NCI-H2107 treated with DMSO at 0.1 percent for 48 hours (cell line): Measurements from ENCODE around the gene ELOVL2.
"Not testable (repeated sequence)": the region's sequence is repeated elsewhere in the genome, so short reads cannot be mapped to it uniquely, and the experiment has no call there.

ENCODE experiments used
- DNase-seq: peaks from one replicate; lab custom pipeline; 2025; ENCODE audit not compliant: unreplicated experiment; lab: John Stamatoyannopoulos, UW

ELOVL2 gene

DNA sequence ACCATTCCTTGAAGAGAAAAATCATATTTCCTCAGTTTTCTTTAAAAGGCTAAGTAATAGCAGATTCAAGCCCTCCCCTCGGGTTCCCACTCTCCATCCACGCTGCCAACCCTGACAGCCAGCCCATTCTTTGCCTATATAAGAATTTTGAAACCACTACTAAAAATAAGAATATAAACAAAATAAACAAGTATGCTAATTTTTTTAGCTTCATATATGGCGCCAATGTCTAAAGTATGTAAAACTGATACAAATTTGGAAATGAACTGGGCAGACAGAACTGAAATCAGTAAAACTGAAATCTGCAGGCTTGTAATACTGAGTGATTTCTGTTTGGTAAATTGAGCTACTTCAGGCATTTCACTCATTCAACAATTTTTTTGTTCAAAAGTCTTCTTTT, 19.0 kb downstream of the ELOVL2 start:
- no peak for DNase-seq

DNA sequence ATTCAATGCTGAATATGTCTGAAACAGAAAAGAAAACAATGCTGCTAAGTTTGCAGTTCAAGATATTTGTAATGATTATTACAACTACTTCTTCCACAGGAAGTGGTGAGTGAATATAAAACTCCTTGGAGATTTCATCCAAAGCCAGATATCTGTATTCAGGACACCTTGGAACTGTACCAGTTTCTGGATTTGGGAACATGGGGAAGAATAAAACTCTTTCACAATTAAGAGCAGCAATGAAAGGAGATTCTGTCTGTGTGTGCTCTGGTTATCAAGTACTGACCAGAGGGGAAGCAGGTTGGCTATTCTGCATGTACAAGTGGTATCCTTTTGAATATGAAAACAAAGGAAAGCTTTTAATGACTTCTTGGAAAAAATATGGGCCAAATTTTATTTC, 21.1 kb downstream of the ELOVL2 start:
- no peak for DNase-seq

DNA sequence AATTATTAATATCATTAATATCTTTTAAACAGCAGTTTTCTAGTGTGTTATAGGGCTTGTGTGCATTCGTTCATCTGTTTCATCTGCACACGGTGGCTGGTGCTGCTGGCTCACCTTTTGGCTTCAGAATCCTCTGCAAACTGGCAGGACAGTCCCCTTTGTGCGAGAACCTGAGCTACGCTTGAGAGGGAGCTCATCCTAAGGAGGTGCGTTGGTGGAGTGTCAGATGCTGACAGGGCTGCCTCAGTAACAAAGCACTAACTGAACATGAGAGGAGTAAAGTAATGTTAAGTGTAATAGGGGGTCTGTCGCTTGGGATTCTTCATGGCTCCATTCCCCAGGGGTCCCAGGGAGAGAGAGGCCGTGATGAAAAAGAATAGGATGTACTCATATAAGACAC, 22.4 kb downstream of the ELOVL2 start:
- DNase-seq = no peak

DNA sequence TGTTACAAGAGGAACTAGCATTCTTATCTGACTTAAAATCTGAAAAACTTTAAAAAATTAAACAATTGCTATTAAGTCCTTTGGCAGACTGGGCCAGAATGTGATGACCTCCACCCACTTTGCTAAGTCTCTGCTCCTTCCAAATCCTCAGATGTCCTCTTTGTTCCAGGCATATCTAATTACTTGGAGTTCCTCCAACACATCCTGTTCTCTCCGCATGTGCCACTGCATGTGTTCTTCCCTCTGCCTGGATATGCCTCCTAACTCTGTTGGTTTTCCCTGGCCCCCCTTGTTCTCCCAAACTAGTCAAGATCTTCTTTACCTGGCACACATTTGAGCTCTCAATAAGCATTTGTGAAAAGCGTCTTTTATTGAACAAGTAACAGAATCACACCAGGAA, 23.1 kb downstream of the ELOVL2 start:
- DNase-seq = no peak

DNA sequence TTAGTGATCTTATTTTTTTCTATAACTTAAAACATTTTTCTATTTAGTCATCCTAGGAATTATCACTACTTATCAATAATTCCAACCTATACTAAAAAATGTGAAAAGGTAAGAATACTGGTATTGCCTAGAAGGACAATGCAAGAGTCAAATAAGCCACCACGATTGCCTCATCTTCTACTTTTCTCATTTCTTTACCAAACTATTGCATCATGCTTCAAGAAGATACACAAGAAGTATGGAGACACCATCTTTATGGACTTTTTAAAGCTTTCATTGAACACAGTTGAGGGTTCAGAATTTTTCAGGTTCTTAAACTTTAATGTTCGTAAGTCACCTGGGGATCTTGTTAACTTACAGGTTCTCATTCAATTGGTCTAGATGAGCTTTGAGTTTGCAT, 25.9 kb downstream of the ELOVL2 start:
- no peak for DNase-seq

DNA sequence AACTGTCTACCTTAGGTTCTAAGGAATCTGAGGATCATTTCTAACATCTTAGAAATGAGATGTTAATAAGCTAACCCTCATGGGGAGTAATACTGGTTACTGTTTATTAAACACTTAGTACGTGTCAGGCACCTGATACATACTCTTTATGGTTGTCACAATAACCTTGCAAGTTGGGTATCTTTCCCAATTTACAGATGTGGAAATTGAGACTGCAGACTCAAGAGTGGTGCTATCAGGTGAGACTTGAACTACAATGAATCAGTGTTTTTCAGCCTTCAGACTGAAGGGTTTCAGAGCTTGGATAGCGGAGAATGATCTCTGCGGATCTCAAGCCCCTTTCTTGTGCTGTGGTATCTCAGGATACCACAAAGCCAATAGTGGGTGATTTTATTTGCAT, 27.0 kb downstream of the ELOVL2 start:
- no peak for DNase-seq

DNA sequence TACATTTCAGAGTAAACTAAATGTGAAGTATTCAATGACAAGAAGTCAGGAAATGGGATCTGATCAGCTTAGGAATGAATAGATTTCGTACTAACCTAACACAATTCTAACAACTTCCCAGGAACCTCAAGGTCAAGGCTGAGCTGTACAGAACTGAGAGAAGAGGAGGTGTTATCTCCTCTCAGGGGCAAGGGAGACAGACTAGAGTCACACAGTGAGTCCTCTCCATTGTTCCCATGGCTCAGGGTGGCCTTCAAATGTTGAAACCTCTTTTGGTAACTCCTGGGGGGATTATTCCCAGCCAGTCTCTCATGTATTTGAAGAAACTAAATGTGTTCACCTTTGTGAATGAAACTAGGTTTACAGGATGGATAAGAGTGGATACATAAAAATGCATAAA, 27.7 kb downstream of the ELOVL2 start:
- no peak for DNase-seq

DNA sequence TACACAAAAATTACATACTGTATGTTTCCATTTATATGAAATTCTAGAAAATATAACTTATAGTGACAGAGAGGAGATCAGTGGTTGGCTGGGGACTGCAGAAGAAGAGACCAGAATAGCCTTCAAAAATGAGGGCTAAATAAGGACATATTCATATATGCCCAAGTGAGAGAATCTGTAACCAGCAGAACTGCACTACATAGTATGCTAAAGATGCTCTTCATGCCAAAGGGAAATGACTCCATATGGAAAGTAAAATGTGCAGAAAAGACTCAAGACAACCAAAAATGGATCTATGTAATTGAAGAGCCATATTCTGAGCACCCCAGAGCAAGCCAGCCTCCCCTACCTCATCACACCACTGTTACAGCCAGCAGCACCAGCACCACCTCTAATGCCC, 29.0 kb downstream of the ELOVL2 start:
- no peak for DNase-seq

DNA sequence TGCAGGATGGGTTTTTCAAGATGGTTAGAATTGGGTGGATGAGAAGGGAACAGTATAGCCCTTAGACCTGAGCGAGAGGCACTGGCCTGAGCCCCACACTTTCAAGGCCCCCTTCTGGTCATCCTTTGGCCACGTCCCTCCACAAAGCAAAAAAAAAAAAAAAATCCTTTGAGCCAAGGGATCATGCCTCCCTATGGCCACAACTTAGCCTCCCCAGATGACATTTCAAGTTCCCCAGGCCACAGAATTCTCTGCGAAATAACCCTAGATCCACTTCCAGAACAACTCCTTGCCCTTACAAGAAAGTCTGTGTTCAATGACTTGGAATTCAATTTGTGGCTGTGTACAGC, 30.4 kb downstream of the ELOVL2 start:
- DNase-seq = no peak

DNA sequence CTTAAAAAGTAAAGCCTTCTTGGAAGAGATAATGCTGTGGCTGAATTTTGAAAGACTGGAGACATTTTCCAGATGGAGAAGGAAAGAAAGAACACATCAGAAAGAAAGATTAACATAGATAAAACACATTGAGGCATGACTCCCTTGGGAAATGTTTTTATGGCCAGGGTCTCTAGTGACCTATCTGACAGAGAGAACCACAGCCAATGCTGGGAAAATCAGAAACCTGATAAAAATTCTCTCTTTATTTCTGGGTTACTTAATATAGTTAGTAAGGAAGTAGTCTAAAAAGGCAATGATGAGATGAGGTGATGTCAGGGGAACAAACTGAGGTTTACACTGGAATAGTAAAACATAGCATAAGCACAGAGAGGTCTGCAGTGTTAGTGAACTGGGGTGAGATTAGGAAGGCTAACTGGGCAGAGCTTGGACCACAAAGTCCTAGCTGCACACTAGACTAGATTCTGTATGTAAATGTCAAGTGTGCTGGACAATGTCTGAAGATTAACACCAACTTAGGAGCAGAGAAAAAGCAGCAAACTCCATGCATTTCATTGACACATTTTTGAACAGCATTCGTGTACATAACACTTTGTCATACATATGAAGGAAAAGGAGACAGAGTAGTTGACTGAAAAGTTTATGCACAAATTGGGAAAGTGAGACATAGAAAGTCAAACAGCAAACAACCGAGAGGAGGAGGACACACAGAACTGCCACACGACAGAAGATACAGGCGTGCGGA, 31.0 kb downstream of the ELOVL2 start:
- DNase-seq = no peak

DNA sequence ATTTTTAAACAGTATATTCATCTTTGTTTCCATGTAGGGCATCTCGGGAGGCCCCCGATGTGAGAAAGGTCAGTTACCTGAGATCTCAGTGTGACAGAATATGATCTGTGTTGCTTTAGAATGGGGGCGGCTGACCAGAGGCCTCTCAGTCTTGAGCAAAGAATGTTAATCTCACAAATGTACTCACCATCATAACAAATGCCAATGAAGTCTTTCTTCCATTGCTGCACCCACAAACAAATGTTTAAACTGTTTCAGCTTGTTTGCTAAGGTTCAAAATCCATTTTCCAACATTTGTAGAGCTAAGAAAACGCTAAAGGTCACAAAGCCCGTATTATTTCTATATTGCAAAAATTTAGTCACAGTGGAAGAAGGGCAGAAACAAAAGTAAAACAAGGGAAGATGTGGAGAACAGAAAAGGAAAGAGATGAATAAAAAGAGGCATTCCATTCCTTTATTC, 31.8 kb downstream of the ELOVL2 start:
- no peak for DNase-seq

DNA sequence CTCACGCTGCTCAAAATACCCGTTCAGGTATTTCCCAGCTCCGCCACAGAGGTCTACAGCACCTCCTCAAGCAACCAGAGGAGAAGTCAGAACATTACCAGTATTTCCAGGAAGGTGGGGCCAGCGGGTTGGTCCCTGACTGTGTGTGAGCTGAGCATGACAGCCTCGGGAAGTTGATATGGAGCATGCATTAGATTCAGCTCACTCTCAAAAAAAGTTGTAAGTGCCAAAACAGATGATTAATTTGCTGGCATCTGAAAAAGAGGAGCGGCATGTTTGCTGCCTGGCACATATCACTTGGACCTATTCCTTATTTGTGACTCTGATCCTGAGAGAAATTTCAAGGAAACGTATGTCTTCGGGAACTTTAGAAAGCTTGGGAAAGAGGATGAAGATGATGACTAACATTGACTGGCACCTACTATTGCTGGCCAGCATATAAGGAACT, 32.3 kb downstream of the ELOVL2 start:
- DNase-seq = no peak

DNA sequence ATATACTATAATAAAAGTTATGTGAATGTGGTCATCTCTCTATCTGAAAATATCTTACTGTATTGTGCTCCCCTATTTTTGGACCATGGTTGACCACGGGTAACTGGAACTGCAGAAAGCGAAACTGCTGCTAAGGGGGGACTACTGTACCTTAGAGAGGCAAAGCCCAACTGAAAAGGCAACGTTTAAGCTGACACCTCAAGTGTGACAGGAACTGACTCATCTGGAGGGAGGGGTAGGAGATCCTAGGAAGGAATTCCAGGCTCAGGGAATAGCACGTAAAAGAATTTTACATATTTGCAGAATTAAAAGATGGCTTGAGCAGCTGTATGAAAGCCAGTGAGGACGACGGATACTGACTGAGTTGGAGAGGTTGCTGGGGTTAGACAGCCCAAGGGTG, 34.8 kb downstream of the ELOVL2 start:
- no peak for DNase-seq

DNA sequence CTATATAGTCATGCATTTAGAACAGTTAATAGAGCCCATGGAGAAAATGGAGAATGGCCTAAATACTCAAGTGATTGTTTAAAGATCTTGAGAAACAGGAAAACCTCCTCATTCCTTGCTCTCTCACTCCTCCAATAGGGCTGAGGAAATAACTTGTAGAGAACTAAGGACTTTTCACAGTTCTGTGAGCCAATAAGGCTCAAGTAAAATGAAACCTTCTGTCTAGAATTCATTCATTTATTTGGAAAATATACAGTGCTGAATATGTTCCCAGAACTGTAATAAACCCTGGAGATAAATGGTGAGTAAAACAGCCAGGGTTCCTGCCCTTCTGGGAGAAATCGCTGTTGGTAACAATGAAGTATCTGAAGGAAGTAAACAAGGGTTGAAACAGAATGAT, 35.3 kb downstream of the ELOVL2 start:
- DNase-seq = no peak

DNA sequence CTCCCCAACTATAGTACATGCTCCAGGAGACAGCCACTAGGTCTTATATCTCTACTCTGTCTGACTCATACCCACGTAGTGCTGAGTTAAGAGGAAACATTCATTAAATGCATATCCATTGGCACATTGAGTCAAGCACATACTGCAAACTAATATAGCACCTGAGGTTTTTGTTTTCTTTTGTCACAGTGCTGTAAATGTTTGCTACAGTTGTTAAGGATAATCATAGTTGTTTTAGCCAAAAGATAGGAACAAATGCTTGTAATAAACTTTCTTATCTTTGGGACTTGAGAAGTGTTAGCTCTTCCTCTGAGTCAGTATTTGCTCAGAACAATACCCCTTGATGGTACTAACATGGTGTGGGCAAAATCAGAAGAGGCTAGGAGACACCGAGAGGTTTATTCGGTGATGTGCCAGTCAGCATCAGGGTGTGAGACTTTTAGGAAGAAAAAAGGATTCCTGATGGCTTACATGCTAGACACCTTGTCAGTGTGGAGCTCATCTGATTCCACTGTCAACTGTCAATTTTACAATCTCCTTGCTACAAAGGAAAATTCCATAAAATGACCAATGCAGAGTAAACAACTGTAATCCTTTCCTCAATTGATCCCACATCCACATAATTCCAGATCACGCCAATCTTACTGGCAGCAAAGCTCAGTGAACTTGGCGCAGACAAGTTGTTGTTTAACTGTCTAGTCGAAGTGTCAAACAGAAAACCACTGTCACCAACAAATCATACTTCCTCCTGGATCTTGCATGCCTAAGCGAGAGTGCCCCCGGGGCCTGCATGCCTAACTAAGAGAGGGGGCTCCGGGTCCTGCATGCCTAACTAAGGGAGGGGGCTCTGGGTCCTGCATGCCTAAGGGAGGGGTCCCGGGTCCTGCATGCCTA, 36.1 kb downstream of the ELOVL2 start:
- DNase-seq = no peak

DNA sequence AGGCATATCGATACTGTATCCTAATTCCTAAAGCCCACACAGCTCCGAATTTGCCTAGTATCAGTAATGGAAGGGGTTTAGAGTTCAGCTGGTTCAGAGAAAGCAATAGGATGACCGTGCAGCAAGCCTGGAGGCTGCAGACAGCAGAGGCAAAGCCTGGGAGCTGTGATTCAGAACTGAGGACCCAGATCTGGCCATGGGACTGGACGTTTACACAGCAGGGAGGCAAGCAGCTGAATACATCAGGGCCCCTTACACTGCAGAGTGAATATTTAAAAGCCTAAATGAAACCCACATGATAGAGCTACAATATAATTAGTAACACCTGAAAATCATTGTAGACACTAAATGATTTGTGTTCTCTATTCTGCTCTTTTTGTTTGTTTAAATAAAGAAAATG, 38.0 kb downstream of the ELOVL2 start:
- DNase-seq = no peak

DNA sequence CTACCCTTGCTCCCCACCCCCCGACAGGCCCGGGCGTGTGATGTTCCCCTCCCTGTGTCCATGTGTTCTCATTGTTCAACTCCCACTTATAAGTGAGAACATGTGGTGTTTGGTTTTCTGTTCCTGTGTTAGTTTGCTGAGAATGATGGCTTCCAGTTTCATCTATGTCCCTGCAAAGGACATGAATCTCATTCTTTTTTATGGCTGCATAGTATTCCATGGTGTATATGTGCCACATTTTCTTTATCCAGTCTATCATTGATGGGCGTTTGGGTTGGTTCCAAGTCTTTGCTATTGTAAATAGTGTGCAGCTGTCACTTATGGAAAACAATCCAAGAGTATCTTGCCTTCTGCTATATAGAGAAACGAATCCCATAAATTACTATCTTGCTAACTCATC, 40.8 kb downstream of the ELOVL2 start:
- DNase-seq = not testable (repeated sequence)

DNA sequence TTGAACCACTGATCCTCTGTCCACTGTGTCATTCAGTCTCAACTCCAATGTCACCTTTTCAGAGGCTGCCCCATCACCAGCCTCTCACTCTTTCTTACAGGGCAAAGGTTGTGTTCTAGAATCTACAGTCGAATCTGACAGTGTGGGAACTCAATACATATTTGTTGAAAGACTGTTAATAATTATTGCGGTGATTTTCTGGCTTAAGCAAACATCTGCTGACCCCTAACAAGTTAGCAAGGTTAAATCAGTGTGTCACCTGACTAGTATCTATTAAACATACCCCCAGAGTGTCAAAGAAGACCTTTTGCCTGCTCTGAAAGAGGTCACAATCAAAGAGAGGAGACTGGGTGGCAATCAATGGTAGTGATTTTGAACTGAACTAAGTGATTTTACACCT, 41.9 kb downstream of the ELOVL2 start:
- DNase-seq = no peak

DNA sequence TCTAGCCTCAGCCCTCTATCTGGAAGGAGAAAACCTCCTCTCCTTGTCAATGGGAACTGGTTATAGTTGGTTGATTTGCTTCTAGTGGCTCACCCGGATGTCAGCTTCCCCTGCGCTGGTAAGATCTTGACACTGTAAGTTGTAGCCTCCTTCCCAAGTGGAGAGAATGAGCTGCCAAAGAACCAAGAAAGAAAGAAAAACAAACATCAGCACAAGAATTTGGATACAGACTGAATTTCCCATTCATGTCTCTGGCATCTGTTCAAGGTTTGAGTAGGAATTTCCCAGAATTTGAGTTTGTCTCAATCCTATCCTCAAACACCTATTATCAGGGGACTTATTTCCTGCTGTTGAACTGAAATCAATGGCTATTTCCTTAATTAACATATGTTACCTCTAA, 44.1 kb downstream of the ELOVL2 start:
- no peak for DNase-seq

DNA sequence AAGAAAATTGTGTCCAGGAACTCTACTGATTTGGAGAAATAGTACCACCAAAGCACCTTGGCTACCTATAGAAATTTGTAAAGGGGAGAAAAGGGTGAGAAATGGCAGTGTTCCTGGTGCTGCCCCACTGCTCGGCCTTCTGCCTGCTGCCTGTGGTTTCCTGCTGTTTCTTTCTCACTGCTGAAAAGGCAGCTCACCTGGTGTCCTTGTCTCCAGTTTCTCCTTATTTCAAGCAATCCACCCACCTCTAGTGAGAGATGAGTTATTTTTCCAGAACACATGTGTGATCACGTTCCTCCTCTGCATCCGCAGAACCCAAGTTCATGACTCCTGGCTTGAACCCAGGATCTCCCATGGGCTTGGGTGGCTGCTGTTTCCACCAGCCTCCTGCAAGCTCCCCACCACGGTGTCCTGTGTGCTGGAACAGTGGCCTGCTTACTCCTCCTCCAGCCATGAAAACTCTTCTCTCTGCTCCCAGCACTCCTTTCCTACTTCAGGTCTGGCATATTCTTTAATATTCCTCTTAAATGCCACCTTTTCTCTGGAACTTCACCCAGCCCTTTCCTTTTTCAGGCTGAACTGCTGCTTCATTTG, 48.9 kb downstream of the ELOVL2 start:
- DNase-seq = no peak

DNA sequence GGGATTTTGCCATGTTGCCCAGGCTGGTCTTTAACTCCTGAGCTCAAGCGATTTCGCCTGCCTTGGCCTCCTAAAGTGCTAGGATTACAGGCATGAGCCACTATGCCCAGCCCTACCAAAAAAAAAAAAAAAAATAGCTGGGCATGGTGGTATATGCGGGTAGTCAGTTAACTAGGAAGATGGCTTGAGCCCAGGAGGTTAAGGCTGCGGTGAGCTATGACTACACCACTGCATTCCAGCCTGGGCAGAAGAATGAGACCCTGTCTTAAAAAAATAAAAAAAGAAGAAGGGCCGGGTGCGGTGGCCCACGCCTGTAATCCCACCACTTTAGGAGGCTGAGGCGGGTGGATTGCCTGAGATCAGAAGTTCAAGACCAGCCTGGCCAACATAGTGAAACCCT, 50.2 kb downstream of the ELOVL2 start:
- no peak for DNase-seq

DNA sequence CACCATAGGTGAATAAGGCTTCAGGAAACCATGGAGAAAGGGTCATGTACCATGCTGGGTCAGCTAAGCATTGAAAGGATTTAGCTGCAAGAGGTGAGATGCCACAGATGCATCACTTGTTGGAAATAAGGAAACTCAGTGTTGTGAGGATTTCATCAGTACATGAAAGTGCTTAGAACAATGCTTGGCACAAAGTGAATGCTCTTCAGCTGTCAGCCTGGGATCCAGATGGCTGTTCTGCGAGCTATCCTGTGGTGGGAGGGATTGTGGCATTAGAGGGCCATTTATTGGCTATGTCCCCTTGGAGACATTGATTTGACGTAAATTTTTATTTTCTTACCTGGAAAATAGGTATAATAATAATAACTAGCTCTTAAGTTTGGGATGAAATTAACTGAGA, 53.0 kb downstream of the ELOVL2 start:
- no peak for DNase-seq
